Ishikawa (cell line): ENCODE results near the gene TBC1D5.

Experiments
- CEBPB ChIP-seq: IDR thresholded peaks from 2 replicates; pipeline ENCODE4 v1.6.1; 2012
- CREB1 ChIP-seq: IDR thresholded peaks from 2 replicates; pipeline ENCODE4 v1.6.1; 2012; ENCODE audit warnings: low read depth
- EGR1 ChIP-seq: IDR thresholded peaks from 2 replicates; pipeline ENCODE4 v1.6.1; 2012
- EP300 ChIP-seq: IDR thresholded peaks from 2 replicates; pipeline ENCODE4 v1.6.1; 2012; ENCODE audit warnings: borderline replicate concordance
- FOXM1 ChIP-seq: IDR thresholded peaks from 2 replicates; pipeline ENCODE4 v1.6.1; 2012; ENCODE audit warnings: low read depth, borderline replicate concordance
- NFIC ChIP-seq: IDR thresholded peaks from 2 replicates; pipeline ENCODE4 v1.6.1; 2012
- RAD21 ChIP-seq: IDR thresholded peaks from 2 replicates; pipeline ENCODE4 v1.6.1; 2012; ENCODE audit warnings: low read depth
- TAF1 ChIP-seq: IDR thresholded peaks from 2 replicates; pipeline ENCODE4 v1.6.1; 2012; ENCODE audit warnings: low read depth, mild to moderate bottlenecking
- TCF12 ChIP-seq: IDR thresholded peaks from 2 replicates; pipeline ENCODE4 v1.6.1; 2012; ENCODE audit warnings: low read depth
- TEAD4 ChIP-seq: IDR thresholded peaks from 2 replicates; pipeline ENCODE4 v1.6.1; 2012
- YY1 ChIP-seq: IDR thresholded peaks from 2 replicates; pipeline ENCODE4 v1.6.1; 2012; ENCODE audit warnings: low read depth
- ZBTB7A ChIP-seq: IDR thresholded peaks from 2 replicates; pipeline ENCODE4 v1.6.1; 2012; ENCODE audit warnings: low read depth
- TF ChIP-seq, protein P1 (sequence below): IDR thresholded peaks from 2 replicates; pipeline ENCODE4 v1.6.1; 2012
- TF ChIP-seq, protein P2 (sequence below): IDR thresholded peaks from 2 replicates; pipeline ENCODE4 v1.6.1; 2012
- TF ChIP-seq, protein P3 (sequence below): IDR thresholded peaks from 2 replicates; pipeline ENCODE4 v1.6.1; 2012; ENCODE audit warnings: low read depth, mild to moderate bottlenecking

The TBC1D5 gene

DNA sequence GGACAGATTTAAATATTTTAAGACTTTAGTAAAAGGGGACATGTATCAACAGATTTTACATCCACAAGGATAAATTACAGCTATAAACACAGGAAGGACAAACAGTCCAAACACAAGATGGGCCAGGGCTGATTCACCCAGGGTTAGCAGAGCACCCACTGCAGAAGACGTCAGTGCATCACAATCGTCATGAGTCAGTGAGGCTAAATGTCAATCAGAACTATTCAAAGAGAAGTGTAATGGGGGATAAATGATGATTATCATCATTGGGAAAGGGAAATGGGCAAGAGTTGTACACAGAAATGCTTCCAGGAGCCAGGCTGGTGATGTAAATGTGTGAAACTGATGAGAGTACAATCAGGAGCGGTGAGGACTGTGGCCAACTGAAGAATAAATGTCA is 630.8 kb downstream of the TBC1D5 start:
- no peak for TF ChIP-seq TCF12
- TF ChIP-seq, protein P1, sequence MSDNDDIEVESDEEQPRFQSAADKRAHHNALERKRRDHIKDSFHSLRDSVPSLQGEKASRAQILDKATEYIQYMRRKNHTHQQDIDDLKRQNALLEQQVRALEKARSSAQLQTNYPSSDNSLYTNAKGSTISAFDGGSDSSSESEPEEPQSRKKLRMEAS = no peak
- TF ChIP-seq YY1 = no peak
- no peak for TF ChIP-seq RAD21
- TF ChIP-seq NFIC = no peak
- TF ChIP-seq, protein P2, sequence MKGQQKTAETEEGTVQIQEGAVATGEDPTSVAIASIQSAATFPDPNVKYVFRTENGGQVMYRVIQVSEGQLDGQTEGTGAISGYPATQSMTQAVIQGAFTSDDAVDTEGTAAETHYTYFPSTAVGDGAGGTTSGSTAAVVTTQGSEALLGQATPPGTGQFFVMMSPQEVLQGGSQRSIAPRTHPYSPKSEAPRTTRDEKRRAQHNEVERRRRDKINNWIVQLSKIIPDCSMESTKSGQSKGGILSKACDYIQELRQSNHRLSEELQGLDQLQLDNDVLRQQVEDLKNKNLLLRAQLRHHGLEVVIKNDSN = no peak
- TF ChIP-seq CREB1 = no peak
- TF ChIP-seq, protein P3, sequence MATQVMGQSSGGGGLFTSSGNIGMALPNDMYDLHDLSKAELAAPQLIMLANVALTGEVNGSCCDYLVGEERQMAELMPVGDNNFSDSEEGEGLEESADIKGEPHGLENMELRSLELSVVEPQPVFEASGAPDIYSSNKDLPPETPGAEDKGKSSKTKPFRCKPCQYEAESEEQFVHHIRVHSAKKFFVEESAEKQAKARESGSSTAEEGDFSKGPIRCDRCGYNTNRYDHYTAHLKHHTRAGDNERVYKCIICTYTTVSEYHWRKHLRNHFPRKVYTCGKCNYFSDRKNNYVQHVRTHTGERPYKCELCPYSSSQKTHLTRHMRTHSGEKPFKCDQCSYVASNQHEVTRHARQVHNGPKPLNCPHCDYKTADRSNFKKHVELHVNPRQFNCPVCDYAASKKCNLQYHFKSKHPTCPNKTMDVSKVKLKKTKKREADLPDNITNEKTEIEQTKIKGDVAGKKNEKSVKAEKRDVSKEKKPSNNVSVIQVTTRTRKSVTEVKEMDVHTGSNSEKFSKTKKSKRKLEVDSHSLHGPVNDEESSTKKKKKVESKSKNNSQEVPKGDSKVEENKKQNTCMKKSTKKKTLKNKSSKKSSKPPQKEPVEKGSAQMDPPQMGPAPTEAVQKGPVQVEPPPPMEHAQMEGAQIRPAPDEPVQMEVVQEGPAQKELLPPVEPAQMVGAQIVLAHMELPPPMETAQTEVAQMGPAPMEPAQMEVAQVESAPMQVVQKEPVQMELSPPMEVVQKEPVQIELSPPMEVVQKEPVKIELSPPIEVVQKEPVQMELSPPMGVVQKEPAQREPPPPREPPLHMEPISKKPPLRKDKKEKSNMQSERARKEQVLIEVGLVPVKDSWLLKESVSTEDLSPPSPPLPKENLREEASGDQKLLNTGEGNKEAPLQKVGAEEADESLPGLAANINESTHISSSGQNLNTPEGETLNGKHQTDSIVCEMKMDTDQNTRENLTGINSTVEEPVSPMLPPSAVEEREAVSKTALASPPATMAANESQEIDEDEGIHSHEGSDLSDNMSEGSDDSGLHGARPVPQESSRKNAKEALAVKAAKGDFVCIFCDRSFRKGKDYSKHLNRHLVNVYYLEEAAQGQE = no peak
- TF ChIP-seq TAF1 = no peak
- no peak for TF ChIP-seq EP300
- TF ChIP-seq TEAD4 = no peak
- TF ChIP-seq EGR1 = no peak
- no peak for TF ChIP-seq ZBTB7A
- TF ChIP-seq FOXM1 = no peak
- no peak for TF ChIP-seq CEBPB

DNA sequence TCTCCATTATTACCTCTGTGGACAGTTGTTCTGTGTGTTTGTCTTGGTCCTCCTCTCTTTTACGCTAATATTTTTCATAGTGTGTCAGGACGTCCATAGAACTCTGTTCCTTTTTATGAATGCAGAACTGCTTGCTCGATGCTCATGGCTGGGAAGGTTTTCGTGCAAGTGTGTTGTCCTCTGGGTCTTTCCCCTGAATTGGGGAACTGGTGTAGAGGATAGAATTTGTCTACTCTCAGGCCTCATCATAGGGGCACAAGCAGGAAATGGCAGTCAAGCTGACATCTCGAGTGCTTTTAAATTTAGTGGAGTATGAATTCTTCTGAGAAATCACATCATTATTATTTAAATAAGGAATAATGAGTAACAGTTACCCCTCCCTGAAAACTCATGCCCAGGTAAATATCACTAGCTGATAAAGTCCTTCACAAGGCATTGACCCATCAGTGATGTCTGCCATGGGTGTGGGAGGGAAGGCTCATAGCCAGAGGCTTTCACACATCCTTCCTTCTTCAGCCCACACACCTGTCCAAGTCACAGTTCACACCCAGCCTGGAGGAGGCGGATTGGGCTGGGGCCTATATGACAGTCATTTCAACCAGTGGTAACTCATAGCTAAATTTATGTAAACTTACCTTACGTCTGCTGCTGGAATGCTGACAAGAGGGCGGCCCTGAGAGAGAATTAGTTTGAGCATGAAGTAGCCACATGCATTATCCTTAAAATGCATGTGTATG is 631.6 kb downstream of the TBC1D5 start:
- TF ChIP-seq, protein P3 = no peak
